ENCODE measurements around the gene DDAH2. TPM values are rescaled to one million over a fixed set of nuclear protein-coding genes. Genes with fewer than 3 reads are reported as not detected.

Gene DDAH2
- total RNA-seq, 1 donor from 2014 or later = 108 TPM

DNA sequence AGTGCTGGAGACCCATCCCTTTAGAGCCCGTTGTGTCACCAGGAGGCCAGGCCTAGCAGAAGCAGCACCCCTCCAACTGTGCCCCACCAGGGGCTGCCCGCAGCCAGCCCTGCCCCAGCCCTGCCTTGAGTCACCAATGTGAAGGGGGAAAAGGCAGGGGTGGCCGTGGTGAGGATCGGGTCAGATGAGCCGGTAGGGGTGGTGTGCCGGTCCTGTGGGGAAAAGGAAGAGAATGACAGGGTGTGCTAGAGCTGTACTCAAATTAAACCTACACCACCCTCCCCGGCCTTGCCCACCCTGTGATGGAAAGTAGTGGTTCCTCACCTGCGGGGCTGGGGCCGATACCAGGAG lies 36.4 kb upstream of the DDAH2 start:
- no peaks in the 10 kb centered on the region for H3K36me3 ChIP-seq
- TF ChIP-seq POLR2AphosphoS5 (IDR thresholded peaks at IDR 0.05; ENCODE audit: insufficient read depth in 1 of 2, low read depth in 1 of 2) (no peak), POLR2A (IDR thresholded peaks at IDR 0.05) (no peak)
- TF ChIP-seq, protein P1, sequence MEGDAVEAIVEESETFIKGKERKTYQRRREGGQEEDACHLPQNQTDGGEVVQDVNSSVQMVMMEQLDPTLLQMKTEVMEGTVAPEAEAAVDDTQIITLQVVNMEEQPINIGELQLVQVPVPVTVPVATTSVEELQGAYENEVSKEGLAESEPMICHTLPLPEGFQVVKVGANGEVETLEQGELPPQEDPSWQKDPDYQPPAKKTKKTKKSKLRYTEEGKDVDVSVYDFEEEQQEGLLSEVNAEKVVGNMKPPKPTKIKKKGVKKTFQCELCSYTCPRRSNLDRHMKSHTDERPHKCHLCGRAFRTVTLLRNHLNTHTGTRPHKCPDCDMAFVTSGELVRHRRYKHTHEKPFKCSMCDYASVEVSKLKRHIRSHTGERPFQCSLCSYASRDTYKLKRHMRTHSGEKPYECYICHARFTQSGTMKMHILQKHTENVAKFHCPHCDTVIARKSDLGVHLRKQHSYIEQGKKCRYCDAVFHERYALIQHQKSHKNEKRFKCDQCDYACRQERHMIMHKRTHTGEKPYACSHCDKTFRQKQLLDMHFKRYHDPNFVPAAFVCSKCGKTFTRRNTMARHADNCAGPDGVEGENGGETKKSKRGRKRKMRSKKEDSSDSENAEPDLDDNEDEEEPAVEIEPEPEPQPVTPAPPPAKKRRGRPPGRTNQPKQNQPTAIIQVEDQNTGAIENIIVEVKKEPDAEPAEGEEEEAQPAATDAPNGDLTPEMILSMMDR (IDR thresholded peaks at IDR 0.05) = no peak
- no peak overlapping the region for H3K4me3 ChIP-seq
- H3K27me3 ChIP-seq = no peaks in the 10 kb centered on the region
- H3K9me3 ChIP-seq = no peaks in the 10 kb centered on the region
- no peak for DNase-seq (ENCODE audit: extremely low spot score in 2 of 2)
- no peak overlapping the region for H3K27ac ChIP-seq
- no peaks in the 10 kb centered on the region for H3K4me1 ChIP-seq
- intact Hi-C loops (cut with DNase I) = no loop called here

DNA sequence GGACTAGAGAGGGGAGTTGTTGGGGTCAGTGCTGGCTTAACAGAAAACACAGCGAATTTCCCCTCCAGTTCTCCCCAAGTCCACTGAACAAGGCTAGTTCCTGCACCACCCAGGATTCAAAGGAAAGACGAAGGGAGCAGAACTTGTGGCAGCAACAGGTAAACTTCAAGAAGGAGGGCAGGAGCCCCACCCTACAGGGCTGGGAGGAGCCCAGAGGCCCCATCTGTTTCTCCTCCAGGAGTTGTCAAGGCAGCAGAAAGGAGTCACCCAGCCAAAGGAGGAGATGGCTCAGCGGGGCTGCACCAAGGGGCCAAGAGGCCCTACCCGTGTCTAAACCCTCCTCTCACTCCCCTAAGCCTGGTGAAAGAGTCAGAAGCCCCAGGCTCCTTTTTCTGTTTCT lies 35.1 kb upstream of the DDAH2 start:
- no peak for TF ChIP-seq POLR2AphosphoS5 (IDR thresholded peaks at IDR 0.05; ENCODE audit: insufficient read depth in 1 of 2, low read depth in 1 of 2)
- TF ChIP-seq, protein P1 (IDR thresholded peaks at IDR 0.05) = no peak
- Histone ChIP-seq H3K4me1 (no peaks in the 10 kb centered on the region), H3K36me3 (no peaks in the 10 kb centered on the region), H3K27me3 (no peaks in the 10 kb centered on the region), H3K9me3 (no peaks in the 10 kb centered on the region), H3K27ac (no peak overlapping the region), H3K4me3 (no peak overlapping the region)
- DNase-seq (ENCODE audit: extremely low spot score in 2 of 2) = no peak
- intact Hi-C loops (cut with DNase I) = no loop called here

- H3K27ac ChIP-seq = no peak overlapping the region
Observed at GRCh38 chr6:31763619-31763940, 34.5 kb upstream of the DDAH2 start.

DNA sequence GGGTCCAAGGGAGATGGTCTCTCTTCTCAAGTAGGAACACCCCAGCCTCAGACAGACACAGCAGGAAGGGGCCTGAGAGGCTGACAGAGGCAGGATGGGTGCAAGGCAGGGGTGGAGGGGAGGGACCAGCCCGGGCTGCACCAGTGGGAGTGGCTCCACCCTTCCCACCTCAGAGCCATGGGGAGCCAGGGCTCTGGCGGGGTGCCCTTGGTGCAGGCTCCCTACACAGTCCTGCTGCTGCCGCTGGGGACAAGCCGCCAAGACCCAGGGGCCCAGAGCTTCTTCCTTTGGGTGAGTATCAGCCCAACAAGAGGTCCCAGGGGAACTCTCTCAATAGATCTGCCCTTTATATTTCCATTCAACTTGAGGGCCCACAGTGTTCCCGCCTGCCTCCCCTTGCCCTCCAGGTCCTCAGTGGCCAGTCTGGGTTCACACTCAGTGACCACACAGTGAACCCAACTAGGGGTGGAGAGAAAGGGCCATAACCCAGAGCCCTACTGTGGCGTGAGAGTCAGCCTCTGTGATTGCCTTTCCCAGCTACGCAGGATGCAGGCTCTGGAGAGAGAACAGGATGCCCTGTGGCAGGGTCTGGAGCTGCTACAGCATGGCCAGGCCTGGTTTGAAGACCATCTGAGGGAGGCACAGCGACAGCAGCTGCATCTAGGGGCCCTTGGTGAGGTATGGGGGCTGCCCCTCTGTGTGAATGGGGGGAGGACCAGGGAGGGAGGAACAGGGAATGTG lies 33.9 kb upstream of the DDAH2 start:
- no peak for TF ChIP-seq POLR2AphosphoS5 (IDR thresholded peaks at IDR 0.05; ENCODE audit: insufficient read depth in 1 of 2, low read depth in 1 of 2)
- TF ChIP-seq POLR2A (IDR thresholded peaks at IDR 0.05) = no peak
- TF ChIP-seq, protein P1 (IDR thresholded peaks at IDR 0.05) = no peak
- H3K36me3 ChIP-seq = no peaks in the 10 kb centered on the region
- DNase-seq (ENCODE audit: extremely low spot score in 2 of 2) = no peak
- H3K4me1 ChIP-seq = no peaks in the 10 kb centered on the region
- intact Hi-C loops (cut with DNase I) = no loop called here
- no peaks in the 10 kb centered on the region for H3K9me3 ChIP-seq
- no peaks in the 10 kb centered on the region for H3K27me3 ChIP-seq
- H3K4me3 ChIP-seq = no peak overlapping the region
- H3K27ac ChIP-seq = no peak overlapping the region

More at GRCh38 chr6:31763619-31763940, 34.5 kb upstream of the DDAH2 start:
- no peaks in the 10 kb centered on the region for H3K4me1 ChIP-seq
- intact Hi-C loops (cut with DNase I) = no loop called here
- H3K27me3 ChIP-seq = no peaks in the 10 kb centered on the region
- TF ChIP-seq, protein P1 (IDR thresholded peaks at IDR 0.05) = no peak
- TF ChIP-seq POLR2AphosphoS5 (IDR thresholded peaks at IDR 0.05; ENCODE audit: insufficient read depth in 1 of 2, low read depth in 1 of 2) (no peak), POLR2A (IDR thresholded peaks at IDR 0.05) (no peak)
- no peaks in the 10 kb centered on the region for H3K9me3 ChIP-seq
- no peaks in the 10 kb centered on the region for H3K36me3 ChIP-seq
- no peak for DNase-seq (ENCODE audit: extremely low spot score in 2 of 2)
- no peak overlapping the region for H3K4me3 ChIP-seq

GRCh38 chr6:31762356-31762755 lies 33.3 kb upstream of the DDAH2 start, which contains the start of gene SAPCD1:
Gene SAPCD1, plus strand, starts transcription at chr6:31762656. Its CDS starts 399 bp downstream, at chr6:31763055.
- Histone ChIP-seq H3K27ac (no peak within 1 kb of the TSS), H3K4me1 (no peaks in the 10 kb centered on the region), H3K27me3 (no peaks in the 10 kb centered on the region), H3K36me3 (no peaks in the 10 kb centered on the region), H3K9me3 (no peaks in the 10 kb centered on the region), H3K4me3 (no peak within 1 kb of the TSS)
- DNase-seq (ENCODE audit: extremely low spot score in 2 of 2) = no peak
- TF ChIP-seq POLR2A (IDR thresholded peaks at IDR 0.05) = no peak
- TF ChIP-seq, protein P1 (IDR thresholded peaks at IDR 0.05) = no peak
- intact Hi-C loops (cut with DNase I) = no loop called here

Data from vagina (tissue), 2 donors.